Dedifferentiated amniotic fluid mesenchymal stem cell (primary cell): ENCODE data around the gene VMAC.

ENCODE experiments used
- DNase-seq: peaks from one replicate; pipeline ENCODE4 v3.0.0-alpha.2; 2016; ENCODE audit errors: extremely low spot score

VMAC gene

GRCh38 chr19:5903624-5904351, 884 bp upstream of the VMAC start, which contains the start of gene NDUFA11:
NDUFA11 (minus strand) TSS chr19:5903790; CDS start chr19:5903708, 82 bp downstream.
- DNase-seq = peak; percentile 96

- no peak for DNase-seq
Observed at GRCh38 chr19:5905114-5905778, 574 bp downstream of the VMAC start.

GRCh38 chr19:5907241-5907640, 2.6 kb downstream of the VMAC start:
- no peak for DNase-seq

- no peak for DNase-seq
Observed at GRCh38 chr19:5908773-5909442, 4.2 kb downstream of the VMAC start.

- no peak for DNase-seq
Observed at GRCh38 chr19:5910638-5910907, 5.9 kb downstream of the VMAC start.

- peak; percentile 48 for DNase-seq
Observed at GRCh38 chr19:5911366-5911765, 6.7 kb downstream of the VMAC start.

GRCh38 chr19:5913739-5914357, 9.2 kb downstream of the VMAC start, which contains the start of gene CAPS:
CAPS (plus strand) TSS chr19:5914254; CDS start chr19:5914407, 153 bp downstream.
- peak; percentile 33 for DNase-seq

- no peak for DNase-seq
Observed at GRCh38 chr19:5914358-5914774, 9.7 kb downstream of the VMAC start.

GRCh38 chr19:5914946-5915781, 10.5 kb downstream of the VMAC start:
- DNase-seq = no peak

GRCh38 chr19:5915782-5916165, 11.1 kb downstream of the VMAC start:
- no peak for DNase-seq

- no peak for DNase-seq
Observed at GRCh38 chr19:5916181-5916708, 11.6 kb downstream of the VMAC start.

GRCh38 chr19:5917431-5918107, 12.9 kb downstream of the VMAC start:
- DNase-seq = no peak

GRCh38 chr19:5918463-5919079, 13.9 kb downstream of the VMAC start:
- DNase-seq = no peak

- no peak for DNase-seq
Observed at GRCh38 chr19:5921516-5922160, 17.0 kb downstream of the VMAC start.

GRCh38 chr19:5922161-5922545, 17.5 kb downstream of the VMAC start:
- DNase-seq = no peak

GRCh38 chr19:5923356-5923755, 18.7 kb downstream of the VMAC start:
- no peak for DNase-seq

GRCh38 chr19:5925830-5926427, 21.3 kb downstream of the VMAC start:
- no peak for DNase-seq

GRCh38 chr19:5926641-5927440, 22.2 kb downstream of the VMAC start:
- DNase-seq = peak; percentile 76

GRCh38 chr19:5927441-5927821, 22.8 kb downstream of the VMAC start:
- no peak for DNase-seq
